Ramos (cell line): ENCODE data around the gene IFNA4.
"Not testable (repeated sequence)": the region's sequence is repeated elsewhere in the genome, so short reads cannot be mapped to it uniquely, and the experiment has no call there.

Source experiments
- in situ Hi-C: fragments of 300-500 bp; cut with MboI; formaldehyde crosslinking; loops from one replicate; pipeline ENCODE4 v1.14.3; 2022; ENCODE audit warnings: low sequenced_read_pairs; ENCODE audit not compliant: unreplicated experiment

IFNA4 gene

DNA sequence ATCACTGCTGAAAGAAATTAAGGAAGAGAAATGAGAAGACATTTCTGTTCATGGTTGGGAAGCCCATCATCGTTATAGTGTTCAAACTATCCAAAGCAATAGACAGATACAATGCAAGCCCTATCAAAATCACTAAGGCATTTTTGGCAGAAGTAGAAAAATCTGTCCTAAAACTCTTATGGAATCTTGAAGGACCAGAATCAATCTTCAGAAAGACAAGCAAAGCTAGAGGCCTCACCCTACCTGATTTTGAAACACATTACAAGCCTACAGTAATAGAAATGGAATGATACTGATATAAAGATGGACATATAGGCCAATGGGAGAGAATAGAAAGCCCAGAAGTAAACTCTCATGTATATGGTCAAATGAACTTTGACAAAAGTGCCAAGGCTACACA lies 16.0 kb downstream of the IFNA4 start:
- in situ Hi-C loops: no loop called here

- in situ Hi-C loops: not testable (repeated sequence)
Observed at GRCh38 chr9:21166560-21166959, 20.8 kb downstream of the IFNA4 start, which contains the start of gene IFNA21. Gene IFNA21, minus strand, starts transcription at chr9:21166660. Its CDS starts 48 bp downstream, at chr9:21166612.

DNA sequence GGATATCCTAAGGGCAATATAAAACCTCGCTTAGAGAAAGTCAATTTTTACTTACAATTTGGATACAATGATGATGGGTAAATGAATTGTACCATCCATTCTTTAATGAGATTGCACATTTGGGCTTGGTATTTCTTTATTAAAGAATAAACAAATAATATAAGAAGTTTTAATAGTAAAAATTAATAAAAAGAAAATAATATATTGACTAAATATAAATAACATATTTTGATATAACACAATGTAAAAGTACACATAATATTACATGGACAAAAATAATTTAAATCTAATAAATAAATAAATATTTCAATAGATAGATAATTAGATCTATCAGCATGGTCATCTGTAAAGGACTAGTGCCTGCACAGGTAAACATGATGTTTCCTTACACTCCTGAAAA lies 21.9 kb downstream of the IFNA4 start:
- in situ Hi-C loops: no loop called here

GRCh38 chr9:21160178-21160577 lies 27.2 kb downstream of the IFNA4 start:
- in situ Hi-C loops: no loop called here

DNA sequence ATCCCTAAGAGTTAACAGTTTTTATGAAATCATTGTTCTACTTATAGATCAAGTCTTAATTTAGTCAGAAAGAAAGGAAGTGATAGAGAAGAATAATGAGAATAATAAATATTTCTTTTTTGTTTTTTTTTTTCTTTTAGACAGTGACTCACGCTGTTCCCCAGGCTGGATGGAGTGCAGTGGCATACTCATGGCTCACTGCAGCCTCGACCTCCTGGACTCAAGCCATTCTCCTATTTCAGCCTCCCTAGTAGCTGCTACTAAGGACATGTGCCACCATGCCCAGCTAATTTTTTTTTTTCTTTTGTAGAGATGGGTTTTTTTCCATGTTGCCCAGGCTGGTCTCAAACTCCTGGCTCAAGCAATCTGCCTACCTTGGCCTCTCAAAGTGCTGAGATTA lies 31.9 kb downstream of the IFNA4 start:
- in situ Hi-C loops: no loop called here

DNA sequence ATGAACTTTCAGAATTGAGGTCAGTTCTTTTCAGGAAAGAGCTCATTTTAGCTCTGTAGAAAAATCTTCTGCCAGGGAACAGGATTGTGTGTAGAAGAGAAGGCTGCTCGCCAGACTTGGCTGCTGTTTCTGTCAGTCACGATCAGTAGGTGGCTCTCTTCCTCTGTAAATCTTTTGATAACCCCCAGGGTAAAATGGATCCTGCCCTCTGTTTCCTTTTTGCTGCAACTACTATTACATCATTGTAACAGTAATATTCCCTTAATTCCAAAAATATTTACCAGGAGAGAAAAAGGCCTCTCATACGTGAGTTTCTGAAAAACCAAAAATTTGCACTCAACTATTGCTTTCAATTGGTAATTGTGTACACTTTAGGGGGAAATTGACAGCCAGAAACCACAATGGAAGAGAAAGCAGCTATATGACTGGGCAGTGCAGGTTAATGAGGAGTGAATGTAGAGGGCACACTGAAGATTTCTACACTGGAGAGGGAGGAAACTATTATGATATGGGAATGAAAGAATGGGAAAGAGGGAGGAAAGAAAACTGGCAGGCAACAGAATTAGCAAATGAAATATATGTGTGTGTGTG lies 33.3 kb downstream of the IFNA4 start:
- in situ Hi-C loops: no loop called here

- in situ Hi-C loops: no loop called here
Observed at GRCh38 chr9:21153336-21154017, 33.9 kb downstream of the IFNA4 start.

DNA sequence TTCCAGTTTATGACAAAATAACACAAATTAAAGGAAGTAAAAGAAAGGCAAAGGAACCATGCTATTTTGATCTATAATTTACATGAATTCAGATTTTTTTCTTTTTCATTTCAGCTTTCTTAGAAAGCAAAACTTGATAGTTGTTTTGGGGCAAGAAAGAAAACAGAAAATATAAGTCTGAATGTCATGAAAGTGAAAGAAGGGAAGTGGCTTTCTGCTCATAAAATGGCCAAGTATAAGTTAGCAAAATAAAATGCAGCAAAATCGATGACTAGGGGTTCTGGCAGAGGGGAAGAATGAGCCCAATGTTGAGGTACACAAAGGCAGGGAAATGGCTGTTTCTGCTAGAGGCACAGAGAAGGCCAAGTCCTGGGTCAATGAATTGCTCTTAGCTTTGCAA lies 42.8 kb downstream of the IFNA4 start:
- in situ Hi-C loops: no loop called here

DNA sequence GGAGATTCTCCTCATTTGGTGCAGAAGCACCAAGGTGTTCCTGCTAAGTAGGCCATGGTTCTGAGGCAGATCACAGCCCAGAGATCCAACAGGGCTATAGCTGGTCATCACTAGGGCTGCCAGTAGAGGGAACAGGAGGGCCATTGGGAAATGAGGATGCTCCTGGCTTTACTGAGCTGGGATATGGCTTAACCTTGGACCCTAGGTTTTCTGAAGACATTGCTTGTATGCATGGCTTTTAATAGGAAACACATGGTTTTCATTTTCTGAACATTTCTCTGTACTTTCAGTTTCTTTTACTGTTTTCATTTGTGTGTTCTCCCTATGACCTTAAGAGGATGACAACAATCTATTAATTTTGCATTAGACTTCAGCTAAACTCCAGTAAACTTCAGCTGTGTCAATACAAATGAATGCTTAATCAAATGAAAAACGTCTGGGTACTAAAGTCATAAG lies 45.9 kb downstream of the IFNA4 start, which contains the start of gene IFNW1:
IFNW1 (minus strand) TSS at position 406 of the 456 bp plus-strand sequence; CDS start at position 144, 262 bp downstream.
- in situ Hi-C loops: no loop called here

DNA sequence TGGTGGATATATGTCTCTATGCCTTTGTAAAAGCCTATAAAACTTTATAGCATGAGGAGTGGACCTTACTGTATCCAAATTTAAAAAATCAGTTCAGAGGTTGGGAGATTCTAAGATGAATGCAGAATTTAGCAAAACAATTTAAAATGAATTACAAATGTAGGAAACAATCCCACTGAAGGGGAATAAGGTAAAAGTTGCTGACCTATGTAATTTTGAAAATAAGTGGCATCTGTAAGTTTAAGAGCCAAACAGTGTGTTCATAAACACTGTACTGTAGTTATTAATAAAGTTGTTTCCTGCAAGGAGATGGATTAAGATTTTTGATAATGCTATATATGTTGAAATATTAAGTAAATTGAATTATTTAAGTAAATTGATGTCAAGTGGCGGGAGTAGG lies 50.4 kb downstream of the IFNA4 start:
- in situ Hi-C loops: no loop called here
